ENCODE measurements around the gene ODAM.

- no peak for TF ChIP-seq CTCF (IDR thresholded peaks at IDR 0.05)
- no peak for TF ChIP-seq POLR2A (IDR thresholded peaks at IDR 0.05)
Observed at GRCh38 chr4:70203601-70204000, 8.1 kb downstream of the ODAM start.
